Liver (tissue), 9 donors: Measurements from ENCODE around the gene IREB2. TPM values are rescaled to one million over a fixed set of nuclear protein-coding genes. Genes with fewer than 3 reads are reported as not detected.

Source experiments
- DNase-seq: peaks from one replicate; pipeline ENCODE4 v3.0.0-alpha.2; 2017; ENCODE audit warnings: low spot score
- H3K27ac ChIP-seq, 2 donors: one replicate each; pipeline ENCODE4 v1.7.0; 2013; ENCODE audit warnings: inconsistent platforms in 2 of 2, low read length in 2 of 2, control low read depth in 1 of 2, low read depth in 1 of 2, mild to moderate bottlenecking in 1 of 2
- H3K27me3 ChIP-seq, 4 donors: one replicate each; pipeline versions ENCODE4 v1.6.1 to v1.7.0; 2013; ENCODE audit warnings: low read length in 3 of 4, inconsistent platforms in 1 of 4, mild to moderate bottlenecking in 1 of 4, moderate library complexity in 1 of 4; ENCODE audit not compliant: control insufficient read depth in 4 of 4, insufficient read depth in 4 of 4
- H3K36me3 ChIP-seq, 4 donors: one replicate each; pipeline versions ENCODE4 v1.6.1 to v1.7.0; 2013; ENCODE audit warnings: low read length in 3 of 4, mild to moderate bottlenecking in 3 of 4, low read depth in 1 of 4, moderate library complexity in 1 of 4; ENCODE audit not compliant: control insufficient read depth in 4 of 4, insufficient read depth in 3 of 4
- H3K4me1 ChIP-seq, 4 donors: one replicate each; pipeline versions ENCODE4 v1.6.1 to v1.7.0; 2013; ENCODE audit warnings: low read length in 3 of 4, mild to moderate bottlenecking in 3 of 4, moderate library complexity in 1 of 4; ENCODE audit not compliant: control insufficient read depth in 4 of 4, insufficient read depth in 4 of 4
- H3K4me3 ChIP-seq, 3 donors: one replicate each; pipeline versions ENCODE4 v1.6.1 to v1.7.0; 2013; ENCODE audit warnings: low read length in 3 of 3, control low read depth in 1 of 3, low read depth in 1 of 3, mild to moderate bottlenecking in 1 of 3
- H3K9ac ChIP-seq, 2 donors: one replicate each; pipeline ENCODE4 v1.7.0; 2013; ENCODE audit warnings: low read length in 2 of 2, mild to moderate bottlenecking in 2 of 2, moderate library complexity in 2 of 2, control low read depth in 1 of 2, low read depth in 1 of 2
- H3K9me3 ChIP-seq, 4 donors: one replicate each; pipeline versions ENCODE4 v1.6.1 to v1.7.0; 2013; ENCODE audit warnings: low read length in 3 of 4; ENCODE audit not compliant: control insufficient read depth in 4 of 4
- ATF3 ChIP-seq: IDR thresholded peaks from 2 replicates; pipeline ENCODE4 v1.6.1; 2016; ENCODE audit warnings: antibody characterized with exemption
- FOXA1 ChIP-seq: IDR thresholded peaks from 2 replicates; pipeline ENCODE4 v1.6.1; 2016; ENCODE audit warnings: antibody characterized with exemption
- FOXA2 ChIP-seq: IDR thresholded peaks from 2 replicates; pipeline ENCODE4 v1.6.1; 2016; ENCODE audit warnings: antibody characterized with exemption
- GABPA ChIP-seq, 2 donors: IDR thresholded peaks in 1 of 2; conservative IDR thresholded peaks in 1 of 2; 2 replicates each; pipeline ENCODE4 v1.6.1; 2016; ENCODE audit warnings: antibody characterized with exemption in 2 of 2, mild to moderate bottlenecking in 1 of 2, moderate library complexity in 1 of 2
- HNF4A ChIP-seq, 2 donors: conservative IDR thresholded peaks; 2 replicates each; pipeline ENCODE4 v1.6.1; 2016; ENCODE audit warnings: antibody characterized with exemption in 2 of 2, mild to moderate bottlenecking in 2 of 2
- HNF4G ChIP-seq: IDR thresholded peaks from 2 replicates; pipeline ENCODE4 v1.6.1; 2016; ENCODE audit warnings: antibody characterized with exemption
- MAX ChIP-seq: IDR thresholded peaks from 2 replicates; pipeline ENCODE4 v1.6.1; 2016; ENCODE audit warnings: antibody characterized with exemption
- NR2F2 ChIP-seq: IDR thresholded peaks from 2 replicates; pipeline ENCODE4 v1.6.1; 2016; ENCODE audit warnings: antibody characterized with exemption
- RAD21 ChIP-seq, 2 donors: IDR thresholded peaks; 2 replicates each; pipeline ENCODE4 v1.6.1; 2016; ENCODE audit warnings: antibody characterized with exemption in 2 of 2, mild to moderate bottlenecking in 2 of 2
- RXRA ChIP-seq, 2 donors: IDR thresholded peaks; 2 replicates each; pipeline ENCODE4 v1.6.1; 2017 to 2018; ENCODE audit warnings: antibody characterized with exemption in 2 of 2, mild to moderate bottlenecking in 1 of 2
- SP1 ChIP-seq: IDR thresholded peaks from 2 replicates; pipeline ENCODE4 v1.6.1; 2018; ENCODE audit warnings: antibody characterized with exemption, mild to moderate bottlenecking
- TAF1 ChIP-seq: conservative IDR thresholded peaks from 2 replicates; pipeline ENCODE4 v1.6.1; 2016; ENCODE audit warnings: antibody characterized with exemption, mild to moderate bottlenecking
- WGBS: extraction: QIAGEN DNeasy Blood & Tissue Kit; methylation state at CpG from one replicate; pipeline ENCODE4 v1.1.7; 2013; 5-methylcytosine and 5-hydroxymethylcytosine counted together
- polyA plus RNA-seq, 2 donors: library from polyadenylated mRNA; stranded (reverse) in 1 of 2; unstranded in 1 of 2; fragments of 200-250 nt in 1 of 2; fragments of >200 nt in 1 of 2; fragmentation: Nextera tagmentation in 1 of 2; extraction: Ambion mirVana in 1 of 2; gene quantifications; one replicate each; pipeline versions ENCODE4 v1.2.1 to v1.2.3, GENCODE V29; 2013 to 2015
- total RNA-seq, 2 donors: library from RNA; depleted of rRNA; stranded (reverse); fragments of >200 nt; gene quantifications; one replicate each; pipeline ENCODE4 v1.2.3, GENCODE V29; 2014
- donor health status: healthy.
- donor health status: healthy.
- donor health status: healthy.
- donor health status: healthy.
- donor health status: healthy.

Gene IREB2
- total and polyA plus RNA-seq, 4 donors = 7.0 to 51.4 (median 17.0) TPM

- no peak for TF ChIP-seq GABPA (IDR thresholded peaks at IDR 0.05 in 1 of 2, conservative IDR thresholded peaks at IDR 0.05 in 1 of 2)
These were observed 41.0 kb upstream of the IREB2 start (continued) for GRCh38 chr15:78396976-78397375.

- TF ChIP-seq NR2F2 = no peak
- no peak for TF ChIP-seq HNF4A (conservative IDR thresholded peaks at IDR 0.05)
- TF ChIP-seq FOXA1 = no peak
- TF ChIP-seq MAX = no peak
- no peak for TF ChIP-seq SP1
- Histone ChIP-seq H3K9me3 (no peaks in the 10 kb centered on the region), H3K9ac (no peak overlapping the region), H3K4me1 (peaks cover 2 to 12% (median 6%) of the 10 kb centered on the region in 4 donors), H3K4me3 (no peak overlapping the region), H3K27me3 (no peaks in the 10 kb centered on the region), H3K27ac (no peak overlapping the region), H3K36me3 (no peaks in the 10 kb centered on the region)
- DNase-seq = no peak
- 64% methylated on average over 2 of the region's 2 CpGs for WGBS
These were observed 40.6 kb upstream of the IREB2 start for GRCh38 chr15:78397382-78397781.

GRCh38 chr15:78398076-78398825, 39.8 kb upstream of the IREB2 start:
- Histone ChIP-seq H3K4me1 (peaks cover 2 to 12% (median 6%) of the 10 kb centered on the region in 4 donors), H3K9me3 (no peaks in the 10 kb centered on the region), H3K27ac (no peak overlapping the region), H3K27me3 (no peaks in the 10 kb centered on the region), H3K9ac (no peak overlapping the region), H3K36me3 (no peaks in the 10 kb centered on the region), H3K4me3 (no peak overlapping the region)
- no peak for DNase-seq
- TF ChIP-seq RAD21 (IDR thresholded peaks at IDR 0.05) = no peak
- no peak for TF ChIP-seq RXRA (IDR thresholded peaks at IDR 0.05)
- no peak for TF ChIP-seq HNF4G
- TF ChIP-seq FOXA2 = no peak
- no peak for TF ChIP-seq SP1
- WGBS = 93% methylated on average over 11 of the region's 11 CpGs

- 75% methylated on average over 9 of the region's 9 CpGs for WGBS
- Histone ChIP-seq H3K4me3 (no peak overlapping the region), H3K4me1 (peaks cover 2 to 12% (median 6%) of the 10 kb centered on the region in 4 donors), H3K36me3 (no peaks in the 10 kb centered on the region), H3K27me3 (peaks cover 0 to 2% (median 0%) of the 10 kb centered on the region in 4 donors), H3K9me3 (no peaks in the 10 kb centered on the region), H3K9ac (no peak overlapping the region), H3K27ac (no peak overlapping the region)
- TF ChIP-seq FOXA2 (no peak), ATF3 (no peak), FOXA1 (no peak), HNF4A (conservative IDR thresholded peaks at IDR 0.05) (no peak), TAF1 (no peak)
- no peak for DNase-seq
These were observed 38.9 kb upstream of the IREB2 start for GRCh38 chr15:78399091-78399490.
